Activated T-helper 1 cell treated with anti-CD3 and anti-CD28 coated beads, Interleukin-2, amount 50 U/mL, for 16 hours (primary cell): ENCODE results near the gene MRPS17.
"Not testable (repeated sequence)": the region's sequence is repeated elsewhere in the genome, so short reads cannot be mapped to it uniquely, and the experiment has no call there.

Experiments used
- DNase-seq, 2 donors: peaks; one replicate each; pipeline ENCODE4 v3.0.0-alpha.2; 2020; ENCODE audit warnings: low read depth in 1 of 2, low spot score in 1 of 2

The MRPS17 gene

DNA sequence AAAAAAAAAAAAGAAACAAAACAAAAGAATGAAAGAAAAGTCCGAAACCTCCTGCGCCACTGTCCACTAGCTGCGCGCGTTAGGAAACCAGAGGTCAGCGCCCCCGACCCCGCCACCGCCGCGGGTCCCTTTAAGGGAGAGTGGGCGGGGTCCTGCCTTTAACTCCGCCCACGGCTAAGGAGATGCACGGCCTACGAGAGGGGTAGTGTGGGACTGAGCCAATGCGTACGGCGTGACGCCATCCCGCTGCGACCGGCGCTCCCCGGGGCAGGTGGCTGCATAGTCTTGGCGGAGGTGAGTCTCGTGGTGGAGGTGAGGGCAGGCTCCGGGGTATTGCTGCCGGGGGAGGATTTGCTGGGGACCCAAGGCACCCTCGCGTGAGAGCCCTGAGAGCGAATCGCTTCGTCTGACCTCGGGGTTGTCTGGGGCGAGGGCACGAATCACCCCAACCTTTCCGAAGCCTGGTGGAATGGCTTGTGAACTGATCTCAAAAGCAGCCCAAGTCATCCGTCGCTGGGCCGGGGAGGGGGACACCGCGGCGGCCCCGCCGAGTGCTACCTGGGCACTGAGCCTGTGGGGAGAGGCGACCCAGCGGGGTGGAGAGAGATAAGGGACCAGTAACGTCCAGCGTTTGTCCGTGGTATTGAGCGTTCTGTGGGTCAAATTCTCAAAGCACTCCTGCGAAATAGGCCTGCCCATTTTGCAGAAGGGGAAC is at the start of gene MRPS17:
Gene MRPS17 (plus strand): TSS at position 241 of the 715 bp plus-strand sequence. CDS start 1,319 bp downstream, outside the sequence.
- DNase-seq: peak; percentile 85 to 89

DNA sequence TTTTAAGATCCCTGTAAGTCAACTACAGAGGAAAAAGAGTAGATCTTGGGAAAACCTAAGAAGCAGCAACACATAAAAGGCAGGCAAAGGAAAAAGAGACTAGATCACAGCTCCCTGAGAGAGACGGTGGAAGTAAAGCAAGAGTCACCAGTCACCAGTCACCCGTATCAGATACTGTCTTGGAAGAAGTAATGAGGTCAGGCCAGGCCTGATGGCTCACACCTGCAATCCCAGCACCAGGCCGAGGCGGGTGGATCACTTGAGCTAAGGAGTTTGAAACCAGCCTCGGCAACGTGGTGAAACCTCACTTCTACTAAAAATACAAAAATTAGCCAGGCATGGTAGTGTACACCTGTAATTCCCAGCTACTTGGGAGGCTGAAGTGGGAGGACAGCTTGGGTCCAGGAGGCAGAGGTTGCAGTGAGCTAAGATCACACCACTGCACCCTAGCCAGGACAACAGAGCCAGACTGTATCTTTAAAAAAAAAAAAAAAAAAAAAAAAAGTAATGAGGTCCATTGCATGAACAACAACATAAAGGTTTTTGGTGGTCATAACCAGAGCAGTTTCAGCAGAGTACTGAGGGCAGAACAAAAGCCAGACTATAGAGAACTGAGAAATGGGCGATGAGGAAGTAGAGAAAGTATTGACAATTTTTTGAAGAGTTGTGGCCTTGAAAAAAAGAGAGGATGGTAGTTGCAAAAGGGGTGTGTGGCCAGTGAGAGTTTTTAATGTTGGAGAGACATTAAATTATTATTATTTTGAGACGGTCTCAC is 47.5 kb upstream of the MRPS17 start:
- no peak for DNase-seq

DNA sequence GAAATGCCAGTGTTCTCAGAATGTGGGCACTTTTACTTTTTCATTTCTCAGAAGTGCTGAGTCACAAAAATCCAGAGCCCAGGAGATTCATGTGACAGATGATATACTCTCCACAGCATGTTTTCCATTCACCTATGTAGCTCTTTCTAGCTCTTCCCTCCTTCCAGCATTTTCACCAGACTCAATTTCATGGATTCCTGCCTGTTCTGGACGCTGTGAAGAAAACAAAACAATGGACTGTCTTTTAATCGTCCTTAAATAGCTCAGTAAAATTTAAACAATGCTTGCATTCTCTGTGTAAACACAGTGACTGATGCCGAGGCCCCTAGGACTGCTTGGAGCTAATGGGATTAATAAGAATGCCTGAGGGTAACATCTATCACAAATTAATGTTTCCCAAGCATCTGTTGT is 38.9 kb upstream of the MRPS17 start:
- no peak for DNase-seq

DNA sequence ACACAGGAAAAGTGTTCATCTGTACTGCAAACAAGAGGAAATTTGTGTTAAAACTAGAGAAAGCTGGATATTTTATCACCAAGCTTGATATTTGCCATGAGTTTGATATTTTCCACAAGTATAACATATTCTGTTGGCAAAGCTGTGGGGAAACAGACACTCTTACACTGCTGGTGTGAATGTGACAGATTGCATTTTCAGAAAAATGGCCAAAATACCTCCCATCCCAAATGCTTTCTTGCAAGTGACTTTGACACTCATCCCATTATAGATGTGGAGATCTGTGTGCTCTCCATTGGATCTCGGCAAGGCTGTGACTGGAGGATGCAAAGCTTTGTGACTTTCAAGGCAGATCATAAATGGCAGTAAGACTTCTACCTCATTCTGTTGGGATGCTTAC is 33.9 kb upstream of the MRPS17 start:
- no peak for DNase-seq

DNA sequence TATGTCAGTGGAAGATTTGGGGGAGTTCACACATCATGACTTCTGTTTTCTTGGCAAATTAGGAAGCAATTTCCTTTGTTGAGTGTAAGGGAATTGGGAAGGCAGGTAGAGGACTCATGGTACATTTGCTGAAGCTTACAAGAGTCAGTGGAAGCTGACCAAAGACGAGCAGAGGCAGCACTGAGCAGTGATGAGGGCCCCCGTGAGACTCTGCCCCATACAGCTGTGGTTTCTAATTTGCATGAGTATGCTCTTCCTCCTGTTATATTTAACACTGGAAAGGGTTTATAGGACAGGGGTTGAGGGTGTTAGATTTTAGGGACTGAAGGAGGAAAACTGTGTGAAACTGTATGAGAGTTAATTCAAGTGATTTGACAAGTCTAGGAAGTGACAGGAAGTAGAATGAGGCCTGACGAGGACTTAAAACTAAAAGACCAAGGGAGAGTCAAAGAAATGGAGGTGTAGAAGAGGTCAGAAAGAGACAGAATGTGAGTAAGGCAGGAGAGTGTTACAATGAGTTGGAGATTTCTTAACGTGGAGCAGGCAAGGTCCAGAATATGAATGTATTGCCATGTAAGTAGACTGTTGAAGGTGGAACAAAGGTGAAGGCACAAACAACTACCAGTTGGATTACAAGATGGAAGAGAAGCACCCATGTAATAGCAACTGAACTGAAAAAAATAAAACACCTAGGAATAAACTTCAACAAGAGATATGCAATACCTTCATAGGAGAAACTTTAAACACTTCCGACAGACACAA is 23.5 kb upstream of the MRPS17 start:
- DNase-seq: no peak

DNA sequence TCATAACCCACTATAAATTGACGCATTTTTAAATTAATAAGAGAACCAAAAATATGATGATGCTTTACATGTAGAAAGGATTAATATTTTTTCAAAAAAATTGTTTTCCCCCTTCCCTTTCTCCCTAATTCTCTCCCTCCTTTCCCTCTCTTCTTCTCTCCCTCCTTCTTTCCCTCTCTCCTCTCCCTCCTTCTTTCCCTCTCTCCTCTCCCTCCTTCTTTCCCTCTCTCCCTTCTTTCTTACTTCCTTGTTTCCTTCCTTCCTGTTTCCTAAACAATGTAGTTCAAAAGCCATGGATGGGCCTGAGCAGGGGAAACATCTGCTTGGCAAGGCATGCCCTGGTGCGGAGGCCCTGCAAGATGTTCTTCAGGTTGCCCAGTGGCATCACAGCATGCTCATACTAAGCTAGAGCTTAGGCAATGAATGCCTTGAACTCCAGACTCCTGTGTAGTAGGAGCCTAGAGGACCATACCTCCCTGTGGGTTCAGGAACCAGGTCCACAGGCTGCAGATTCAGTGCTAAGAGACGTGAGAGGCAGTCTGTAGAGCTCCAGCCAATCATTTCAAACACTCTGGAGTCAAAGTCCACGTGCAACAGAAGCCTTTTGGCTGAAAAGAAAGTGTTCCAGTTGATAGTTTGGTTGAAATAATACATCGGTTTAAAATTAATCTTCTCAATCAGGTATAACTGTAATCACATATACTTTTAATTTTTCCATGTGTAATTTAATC is 20.1 kb upstream of the MRPS17 start:
- no peak for DNase-seq

DNA sequence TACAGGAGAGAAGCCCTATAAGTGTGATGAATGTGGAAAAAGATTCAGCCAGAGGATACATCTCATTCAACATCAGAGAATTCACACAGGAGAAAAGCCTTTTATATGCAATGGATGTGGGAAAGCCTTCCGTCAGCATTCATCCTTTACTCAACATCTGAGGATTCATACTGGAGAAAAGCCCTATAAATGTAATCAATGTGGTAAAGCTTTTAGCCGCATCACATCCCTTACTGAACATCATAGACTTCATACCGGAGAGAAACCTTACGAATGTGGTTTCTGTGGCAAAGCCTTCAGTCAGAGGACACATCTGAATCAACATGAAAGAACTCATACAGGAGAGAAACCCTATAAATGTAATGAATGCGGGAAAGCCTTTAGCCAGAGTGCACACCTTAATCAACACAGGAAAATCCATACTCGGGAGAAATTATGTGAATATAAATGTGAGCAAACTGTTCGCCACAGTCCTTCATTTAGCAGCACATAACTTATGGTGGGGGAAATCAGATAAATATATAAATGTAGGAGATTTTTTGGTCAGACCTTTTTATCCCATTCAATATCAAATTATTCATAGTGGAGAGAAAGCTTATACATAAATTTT is 12.1 kb upstream of the MRPS17 start:
- DNase-seq: no peak

DNA sequence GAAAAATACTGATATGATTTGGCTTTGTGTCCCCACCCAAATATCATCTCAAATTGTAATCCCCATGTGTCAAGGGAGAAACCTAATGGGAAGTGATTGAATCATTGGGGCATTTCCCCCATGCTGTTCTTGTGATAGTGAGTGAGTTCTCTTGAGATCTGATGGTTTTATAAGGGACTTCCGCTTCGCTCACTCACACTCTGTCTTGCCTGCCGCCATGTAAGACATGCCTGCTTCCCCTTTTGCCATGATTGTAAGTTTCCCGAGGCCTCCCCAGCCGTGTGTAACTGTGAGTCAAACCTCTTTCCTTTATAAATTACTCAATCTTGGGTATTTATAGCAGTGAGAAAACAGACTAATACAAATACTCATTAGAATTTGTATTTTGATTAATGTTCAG is 5.1 kb upstream of the MRPS17 start:
- DNase-seq: no peak

DNA sequence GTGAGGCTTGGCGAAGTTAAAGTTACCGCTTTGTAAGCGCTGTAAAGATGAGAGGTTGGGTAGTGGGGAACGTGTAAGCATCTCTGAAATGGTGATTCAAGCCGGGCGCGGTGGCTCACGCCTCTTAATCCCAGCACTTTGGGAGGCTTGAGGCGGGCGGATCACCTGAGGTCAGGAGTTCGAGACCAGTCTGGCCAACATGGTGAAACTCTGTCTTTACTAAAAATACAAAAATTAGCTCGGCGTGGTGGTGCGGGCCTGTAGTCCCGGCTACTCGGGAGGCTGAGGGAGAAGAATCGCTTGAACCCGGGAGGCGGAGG is 635 bp downstream of the MRPS17 start:
- not testable (repeated sequence) for DNase-seq

DNA sequence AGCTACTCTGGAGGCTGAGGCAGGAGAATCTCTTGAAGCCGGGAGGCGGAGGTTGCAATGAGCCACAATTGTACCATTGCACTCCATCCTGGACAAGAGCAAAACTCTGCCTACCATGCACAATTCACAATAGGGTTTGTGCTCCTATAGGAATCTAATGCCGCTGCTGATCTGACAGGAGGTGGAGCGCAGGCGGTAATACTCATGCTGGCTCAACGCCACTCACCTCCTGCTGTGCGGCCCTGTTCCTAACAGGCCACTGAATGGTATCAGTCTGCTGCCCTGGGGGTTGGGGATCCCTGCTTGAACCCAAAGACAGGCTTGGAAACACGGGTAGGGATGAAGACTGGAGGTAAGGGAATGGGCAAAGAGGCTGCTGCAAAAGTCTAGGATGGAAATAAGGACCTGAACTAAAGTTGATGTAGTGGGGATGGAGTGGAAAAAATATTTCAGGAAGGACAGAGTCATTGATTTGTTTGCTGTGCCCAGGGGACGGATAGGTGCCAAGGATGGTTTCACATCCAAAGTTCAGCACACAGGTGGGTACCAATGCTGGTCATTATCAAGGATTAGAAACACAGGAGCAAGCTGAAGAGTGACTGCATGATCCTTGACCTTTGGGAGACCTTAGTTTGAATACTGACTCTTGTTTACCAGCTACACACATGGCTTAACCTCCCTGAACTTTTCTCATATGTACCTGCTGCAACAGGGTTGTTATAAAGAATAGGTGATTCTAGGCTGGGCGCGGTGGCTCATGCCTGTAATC is 2.2 kb downstream of the MRPS17 start:
- DNase-seq: no peak

DNA sequence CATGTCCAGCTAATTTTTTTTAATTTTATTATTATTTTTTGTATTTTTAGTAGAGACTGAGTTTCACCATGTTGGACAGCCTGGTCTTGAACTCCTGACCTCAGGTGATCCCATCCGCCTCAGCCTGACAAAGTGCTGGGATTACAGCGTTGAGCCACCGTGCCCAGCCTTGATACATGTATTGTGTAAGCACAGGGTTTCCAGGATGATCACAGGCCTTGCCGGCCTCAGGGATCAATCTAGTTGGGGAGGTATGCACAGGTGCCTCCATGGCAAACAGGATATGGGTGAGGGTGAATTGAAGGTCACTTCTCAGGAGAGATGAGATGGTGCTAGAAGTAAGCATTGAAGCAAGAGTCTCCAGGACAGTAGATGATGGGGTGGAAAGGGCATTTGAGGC is 5.5 kb downstream of the MRPS17 start:
- DNase-seq: no peak

DNA sequence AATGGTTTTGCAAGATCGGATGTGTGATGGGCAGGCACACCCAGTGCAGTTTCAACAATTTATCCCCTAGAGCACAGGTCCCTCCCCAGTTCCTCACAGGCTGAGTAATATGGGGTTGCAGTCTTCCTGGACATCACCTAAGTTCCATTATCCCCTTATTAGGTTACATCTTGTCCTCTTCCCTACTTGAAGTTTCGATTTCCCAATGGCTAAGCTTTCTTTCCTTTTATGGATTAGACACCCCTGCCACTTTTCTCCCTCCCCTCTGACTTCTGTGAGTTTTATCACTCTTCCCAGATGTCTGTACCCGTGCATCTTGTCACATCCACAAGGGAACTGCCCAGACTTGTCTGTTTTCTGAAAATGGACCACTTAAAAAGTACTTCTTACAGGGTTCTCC is 10.3 kb downstream of the MRPS17 start:
- DNase-seq: no peak

DNA sequence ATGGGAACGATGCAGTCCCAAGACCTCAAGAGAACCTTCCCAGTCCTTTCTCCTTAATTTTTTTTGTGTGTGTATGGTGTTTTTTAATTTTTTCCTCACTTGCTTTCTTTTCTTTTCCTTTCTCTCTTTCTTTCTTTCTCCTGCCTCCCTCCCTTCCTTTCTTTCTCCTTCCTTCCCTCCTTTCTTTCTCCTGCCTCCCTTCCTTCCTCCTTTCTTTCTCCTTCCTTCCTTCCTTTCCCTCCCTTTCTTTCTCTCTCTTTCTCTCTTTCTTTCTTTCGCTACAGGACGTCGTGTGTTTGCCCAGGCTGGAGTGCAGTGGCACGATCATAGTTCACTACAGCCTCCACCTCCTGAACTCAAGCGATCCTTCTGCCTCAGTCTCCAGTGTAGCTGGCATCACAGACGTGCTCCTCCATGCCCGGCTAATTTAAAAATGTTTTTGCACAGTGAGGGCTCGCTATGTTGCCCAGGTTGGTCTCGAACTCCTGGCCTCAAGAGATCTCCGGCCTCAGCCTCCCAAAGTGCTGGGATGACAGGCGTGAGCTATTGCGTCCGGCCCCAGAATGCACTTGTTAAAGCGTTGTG is 12.0 kb downstream of the MRPS17 start:
- no peak for DNase-seq

DNA sequence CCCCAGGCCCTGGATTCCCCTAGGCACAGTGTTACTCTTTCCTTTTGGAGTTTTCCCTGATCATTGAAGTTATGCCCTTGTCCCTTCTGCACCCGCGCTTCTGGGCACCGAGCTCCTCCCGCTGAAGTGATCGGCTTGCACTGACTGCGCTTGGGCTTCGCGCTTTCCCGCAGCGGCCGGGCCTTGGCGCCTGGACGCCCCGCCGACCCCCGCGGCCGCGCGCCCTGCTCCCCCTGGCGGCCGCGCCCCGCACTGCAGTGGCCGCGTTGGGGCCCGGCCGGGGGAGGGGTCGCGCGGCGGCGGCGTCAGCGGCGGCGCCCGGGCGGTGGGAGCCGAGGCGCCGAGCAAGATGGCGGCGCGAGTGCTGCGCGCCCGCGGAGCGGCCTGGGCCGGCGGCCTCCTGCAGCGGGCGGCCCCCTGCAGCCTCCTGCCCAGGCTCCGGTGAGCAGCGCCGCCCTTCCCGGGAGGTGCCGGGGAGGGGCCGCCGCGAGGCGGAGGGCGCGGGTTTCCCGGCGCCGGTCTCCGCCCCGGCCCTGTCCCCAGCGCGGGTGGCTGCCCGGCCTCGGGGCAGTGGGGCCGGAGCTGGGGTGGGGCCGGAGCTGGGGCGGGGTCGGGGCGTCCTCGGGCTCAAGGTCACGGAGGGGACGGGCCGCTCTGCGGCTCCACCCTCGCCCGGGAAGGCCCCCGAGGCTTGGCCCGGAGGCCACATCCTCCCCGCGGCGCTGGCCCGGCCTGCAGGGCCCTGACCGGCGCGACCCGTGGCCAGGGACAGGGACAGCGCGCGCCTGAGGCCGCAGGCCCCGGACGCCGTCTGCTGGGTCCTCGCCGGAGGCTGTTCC is 12.8 kb downstream of the MRPS17 start, which contains the start of gene NIPSNAP2:
Gene NIPSNAP2 (plus strand): TSS at position 325 of the 839 bp plus-strand sequence. CDS start 25 bp downstream, at position 350.
- DNase-seq: peak; percentile 33 to 56

DNA sequence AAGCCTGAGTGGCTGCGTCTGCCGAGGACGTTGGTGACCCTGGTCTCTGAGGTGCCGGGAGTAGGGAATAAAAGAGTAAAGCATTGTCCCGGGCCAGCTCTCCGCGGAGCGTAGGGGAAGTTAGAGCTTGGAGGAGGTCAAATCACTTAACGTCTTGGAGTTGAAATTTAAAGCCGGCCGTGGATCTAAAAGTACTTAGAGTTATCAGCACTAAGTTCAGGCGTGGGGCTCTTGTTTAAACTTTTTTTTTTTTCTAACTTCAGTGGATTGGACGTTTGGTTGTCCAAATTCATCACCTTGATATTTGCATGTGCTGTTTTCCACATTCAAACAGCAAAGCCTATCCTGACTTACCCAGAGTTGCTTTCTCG is 13.4 kb downstream of the MRPS17 start:
- DNase-seq: no peak

DNA sequence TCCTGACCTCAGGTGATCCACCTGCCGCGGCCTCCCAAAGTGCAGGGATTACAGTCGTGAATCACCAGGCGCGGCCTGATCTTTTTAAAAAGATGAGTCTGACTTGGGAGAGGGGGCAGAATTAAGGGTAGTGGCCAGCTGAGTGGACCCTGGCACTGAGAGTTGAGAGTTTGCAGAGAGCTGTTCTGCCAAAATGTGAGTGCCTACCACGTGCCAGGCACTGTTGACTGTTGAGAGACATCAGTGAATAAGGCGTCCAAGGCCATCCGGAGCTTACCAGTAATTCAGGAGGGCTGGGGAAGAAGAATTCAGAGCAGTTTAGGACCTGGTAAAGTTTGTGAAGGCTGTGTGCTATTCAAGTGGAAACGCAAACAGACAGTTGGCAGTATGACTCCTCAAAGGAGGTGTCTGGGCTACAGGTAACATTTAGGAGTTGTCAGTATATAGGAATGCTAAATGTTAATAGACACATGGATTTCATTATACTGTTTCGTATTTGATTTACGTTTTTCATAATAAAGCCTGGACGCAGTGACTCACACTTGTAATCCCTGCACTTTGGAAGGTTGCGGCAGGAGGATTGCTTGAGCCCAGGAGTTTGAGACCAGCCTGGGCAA is 14.2 kb downstream of the MRPS17 start:
- no peak for DNase-seq

DNA sequence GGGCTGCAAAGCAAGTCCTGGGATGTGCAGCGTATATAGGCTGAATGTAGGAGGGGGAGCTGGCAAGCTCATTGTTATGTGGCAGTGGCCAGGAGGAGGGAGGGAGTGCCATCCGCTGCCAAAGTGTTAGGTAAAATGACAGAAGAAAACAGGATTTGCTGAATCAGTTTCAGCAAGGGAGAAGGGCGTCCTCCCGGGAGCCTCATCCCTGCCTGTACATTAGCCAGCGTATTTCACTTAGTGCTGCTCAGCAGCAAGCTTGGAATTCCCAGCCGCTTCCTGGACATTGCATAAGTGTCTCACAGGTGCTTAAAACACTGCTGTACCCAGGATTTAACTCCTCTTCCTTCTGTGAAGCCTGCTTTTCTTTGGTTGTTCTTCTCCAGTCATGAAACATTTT is 15.2 kb downstream of the MRPS17 start:
- DNase-seq: no peak

DNA sequence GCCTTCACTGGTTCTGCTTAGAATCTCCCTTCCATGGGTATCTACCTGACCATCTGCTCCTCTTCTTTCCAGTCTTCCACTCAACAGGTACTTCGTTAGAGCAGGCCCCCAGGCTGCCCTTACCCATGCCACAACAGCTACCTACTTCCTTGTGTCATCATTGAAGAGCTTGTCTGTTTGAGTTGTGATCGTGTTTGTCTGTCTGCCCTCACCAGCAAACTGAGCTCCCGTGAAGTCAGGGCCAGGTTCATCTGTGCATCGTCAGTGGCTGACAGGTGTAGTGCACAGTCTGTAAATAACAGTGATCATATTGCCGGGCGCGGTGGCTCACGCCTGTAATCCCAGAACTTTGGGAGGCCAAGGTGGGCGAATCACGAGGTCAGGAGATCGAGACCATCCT is 17.7 kb downstream of the MRPS17 start:
- DNase-seq: no peak
